CD4-positive, alpha-beta T cell (primary cell): ENCODE measurements around the gene ZNF444. TPM values are rescaled to one million over a fixed set of nuclear protein-coding genes. Genes with fewer than 3 reads are reported as not detected.

ENCODE experiments used
- ATAC-seq: fragments of 200-7000 bp; cut with Tn5 transposase; one replicate; pipeline ENCODE4 v1.10.0; 2022; ENCODE audit warnings: mild to moderate bottlenecking; ENCODE audit not compliant: poor library complexity
- CTCF ChIA-PET: fragments of 350-600 bp; sonication (Branson Sonifier 250); formaldehyde crosslinking; loops from one replicate; lab custom pipeline; 2021; ENCODE audit warnings: antibody characterized with exemption, inconsistent platforms; lab: Charles Lee
- POLR2A ChIA-PET: fragments of 350-600 bp; sonication (Branson Sonifier 250); formaldehyde crosslinking; loops from one replicate; lab custom pipeline; 2021; ENCODE audit warnings: antibody characterized with exemption, inconsistent platforms; lab: Charles Lee
- DNase-seq, 14 experiments: peaks; one replicate each; pipeline ENCODE4 v3.0.0-alpha.2; 2013 to 2020; ENCODE audit warnings: mixed read lengths in 2 of 14
- H3K27ac ChIP-seq, 2 donors: one replicate each; pipeline versions ENCODE4 v1.5.1 to v1.7.0; 2013; ENCODE audit warnings: low read length in 2 of 2, low read depth in 1 of 2, mild to moderate bottlenecking in 1 of 2
- H3K27me3 ChIP-seq, 2 experiments: 1 replicate in 1 of 2; 2 replicates in 1 of 2; pipeline versions ENCODE4 v1.6.1 to v1.7.0; 2013; ENCODE audit warnings: low read length in 2 of 2, control low read depth in 1 of 2, mild to moderate bottlenecking in 1 of 2, moderate library complexity in 1 of 2; ENCODE audit not compliant: insufficient read depth in 2 of 2, control insufficient read depth in 1 of 2
- H3K36me3 ChIP-seq: one replicate; pipeline ENCODE4 v1.6.1; 2013; ENCODE audit warnings: low read length, control low read depth; ENCODE audit not compliant: insufficient read depth
- H3K4me1 ChIP-seq: one replicate; pipeline ENCODE4 v1.6.1; 2013; ENCODE audit warnings: low read length, control low read depth; ENCODE audit not compliant: insufficient read depth
- H3K4me3 ChIP-seq: one replicate; pipeline ENCODE4 v1.5.1; 2013; ENCODE audit warnings: mild to moderate bottlenecking, low read length, moderate library complexity
- H3K9me3 ChIP-seq, 2 experiments: 1 replicate in 1 of 2; 2 replicates in 1 of 2; pipeline versions ENCODE4 v1.6.1 to v1.7.0; 2013; ENCODE audit warnings: low read length in 2 of 2, mild to moderate bottlenecking in 2 of 2, control low read depth in 1 of 2, moderate library complexity in 1 of 2; ENCODE audit not compliant: control insufficient read depth in 1 of 2, insufficient read depth in 1 of 2
- H3K27ac Mint-ChIP-seq: one replicate; pipeline ENCODE4 v1.8.0; 2020; ENCODE audit warnings: mixed read lengths
- H3K27me3 Mint-ChIP-seq: one replicate; pipeline ENCODE4 v1.8.0; 2021; ENCODE audit warnings: mixed read lengths
- H3K36me3 Mint-ChIP-seq: one replicate; pipeline ENCODE4 v1.8.0; 2021; ENCODE audit warnings: low read depth, mixed read lengths
- H3K4me1 Mint-ChIP-seq: one replicate; pipeline ENCODE4 v1.8.0; 2021; ENCODE audit warnings: low read depth, mixed read lengths
- H3K4me3 Mint-ChIP-seq: one replicate; pipeline ENCODE4 v1.8.0; 2020; ENCODE audit warnings: mild to moderate bottlenecking, mixed read lengths
- H3K9me3 Mint-ChIP-seq: one replicate; pipeline ENCODE4 v1.8.0; 2020; ENCODE audit warnings: mixed read lengths
- intact Hi-C, 2 experiments: fragments of 100-400 bp; cut with DNase I in 1 of 2; cut with micrococcal nuclease in 1 of 2; formaldehyde crosslinking; loops; one replicate each; pipeline versions ENCODE4 v1.15.1 to v1.9.0; 2023 to 2025; cut with DNase I, micrococcal nuclease
- total RNA-seq, 174 experiments: library from RNA in 2 of 174; stranded (reverse) in 2 of 174; gene quantifications; one replicate each; pipeline ENCODE4 v1.2.3 and lab custom pipeline; 2021 to 2026
- TF ChIP-seq, protein P1 (sequence below): fragments of 200-600 bp; IDR thresholded peaks from one replicate; pipeline ENCODE4 v1.8.0; 2022; ENCODE audit warnings: antibody characterized with exemption, mild to moderate bottlenecking

ZNF444 gene
- total RNA-seq, 2 experiments from 2014 or later, result 13.5 TPM

DNA sequence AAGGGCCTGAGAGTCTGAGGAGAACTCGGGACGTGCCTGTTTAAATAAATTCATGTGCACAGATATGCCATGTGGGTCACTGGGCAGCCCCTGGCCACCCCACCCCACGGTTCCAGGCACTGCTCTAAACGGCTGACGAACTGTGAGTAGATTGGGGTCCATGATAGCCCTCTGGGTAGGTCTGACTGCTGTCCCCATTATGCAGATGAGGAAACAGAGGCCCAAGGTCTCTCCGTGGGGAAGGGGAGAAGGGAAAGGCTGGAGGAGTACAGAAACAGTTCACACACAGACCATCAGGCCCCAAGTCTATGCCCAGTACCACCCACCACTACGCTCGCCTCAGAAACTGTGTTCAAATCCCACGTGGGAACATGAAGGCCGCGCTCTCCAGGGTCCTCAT is 34.1 kb upstream of the ZNF444 start:
- Mint-ChIP-seq H3K4me3 (no peak overlapping the region), H3K36me3 (peaks cover 9% of the 10 kb centered on the region), H3K4me1 (peaks cover 51% of the 10 kb centered on the region), H3K9me3 (no peaks in the 10 kb centered on the region), H3K27me3 (no peaks in the 10 kb centered on the region), H3K27ac (no peak overlapping the region)
- ATAC-seq (no peak), DNase-seq (no peak)
- H3K4me1 ChIP-seq, result peaks cover 59% of the 10 kb centered on the region
- H3K4me3 ChIP-seq, result no peak overlapping the region
- intact Hi-C loops, result loop anchor here in 1 of 2 experiments (5.0 kb wide), 1 partner anchor 35 kb away; the partner anchor contains the start of gene ZNF444
- H3K27me3 ChIP-seq, result no peaks in the 10 kb centered on the region
- peaks cover 21% of the 10 kb centered on the region for H3K36me3 ChIP-seq
- H3K9me3 ChIP-seq, result no peaks in the 10 kb centered on the region
- TF ChIP-seq, protein P1, sequence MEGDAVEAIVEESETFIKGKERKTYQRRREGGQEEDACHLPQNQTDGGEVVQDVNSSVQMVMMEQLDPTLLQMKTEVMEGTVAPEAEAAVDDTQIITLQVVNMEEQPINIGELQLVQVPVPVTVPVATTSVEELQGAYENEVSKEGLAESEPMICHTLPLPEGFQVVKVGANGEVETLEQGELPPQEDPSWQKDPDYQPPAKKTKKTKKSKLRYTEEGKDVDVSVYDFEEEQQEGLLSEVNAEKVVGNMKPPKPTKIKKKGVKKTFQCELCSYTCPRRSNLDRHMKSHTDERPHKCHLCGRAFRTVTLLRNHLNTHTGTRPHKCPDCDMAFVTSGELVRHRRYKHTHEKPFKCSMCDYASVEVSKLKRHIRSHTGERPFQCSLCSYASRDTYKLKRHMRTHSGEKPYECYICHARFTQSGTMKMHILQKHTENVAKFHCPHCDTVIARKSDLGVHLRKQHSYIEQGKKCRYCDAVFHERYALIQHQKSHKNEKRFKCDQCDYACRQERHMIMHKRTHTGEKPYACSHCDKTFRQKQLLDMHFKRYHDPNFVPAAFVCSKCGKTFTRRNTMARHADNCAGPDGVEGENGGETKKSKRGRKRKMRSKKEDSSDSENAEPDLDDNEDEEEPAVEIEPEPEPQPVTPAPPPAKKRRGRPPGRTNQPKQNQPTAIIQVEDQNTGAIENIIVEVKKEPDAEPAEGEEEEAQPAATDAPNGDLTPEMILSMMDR, result no peak
- ChIA-PET CTCF (no interaction called here), POLR2A (no interaction called here)
- H3K27ac ChIP-seq, result no peak overlapping the region

DNA sequence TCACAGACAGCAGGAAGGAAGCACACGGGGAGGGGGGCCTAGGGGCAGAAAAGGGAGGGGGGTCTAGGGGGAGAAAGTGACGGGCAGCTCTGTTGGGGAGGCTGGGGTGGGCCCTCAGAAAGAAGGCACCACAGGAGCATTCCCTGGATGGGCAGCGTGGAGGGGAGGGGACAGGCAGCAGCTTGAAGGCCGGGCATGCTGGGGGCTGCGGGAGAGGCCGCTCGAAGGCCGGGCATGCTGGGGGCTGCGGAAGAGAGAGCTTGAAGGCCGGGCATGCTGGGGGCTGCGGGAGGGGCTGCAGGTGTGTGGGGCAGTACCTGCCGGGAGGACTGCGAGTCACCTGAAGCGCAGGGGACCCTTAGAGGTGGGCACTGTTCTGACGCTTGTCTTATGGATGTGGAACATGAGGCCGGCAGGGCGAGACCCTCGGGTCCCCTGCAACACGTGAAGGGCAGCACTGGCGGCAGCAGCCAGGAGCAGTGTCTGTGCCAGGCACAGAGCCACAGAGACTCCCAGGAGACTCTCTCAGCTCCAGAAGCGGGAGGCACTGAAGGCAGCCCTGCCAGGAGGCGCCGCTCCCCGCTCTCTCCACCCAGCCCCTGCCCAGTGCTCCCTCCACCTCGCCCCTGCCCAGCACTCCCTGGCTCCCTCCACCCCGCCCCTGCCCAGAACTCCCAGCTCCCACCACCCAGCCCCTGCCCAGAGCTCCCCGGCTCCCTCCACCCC is 33.3 kb upstream of the ZNF444 start:
- Histone ChIP-seq H3K27ac (no peak overlapping the region), H3K36me3 (peaks cover 13% of the 10 kb centered on the region), H3K4me3 (no peak overlapping the region), H3K9me3 (no peaks in the 10 kb centered on the region), H3K27me3 (no peaks in the 10 kb centered on the region), H3K4me1 (peaks cover 66% of the 10 kb centered on the region)
- ATAC-seq (no peak), DNase-seq (no peak)
- H3K4me1 Mint-ChIP-seq, result peaks cover 59% of the 10 kb centered on the region
- peaks cover 9% of the 10 kb centered on the region for H3K36me3 Mint-ChIP-seq
- intact Hi-C loops, result loop anchor here in 1 of 2 experiments (5.0 kb wide), 1 partner anchor 35 kb away; the partner anchor contains the start of gene ZNF444
- H3K27me3 Mint-ChIP-seq, result no peaks in the 10 kb centered on the region
- POLR2A ChIA-PET, result no interaction called here
- H3K4me3 Mint-ChIP-seq, result no peak overlapping the region
- CTCF ChIA-PET, result no interaction called here
- TF ChIP-seq, protein P1, result no peak
- no peak overlapping the region for H3K27ac Mint-ChIP-seq
- H3K9me3 Mint-ChIP-seq, result no peaks in the 10 kb centered on the region

DNA sequence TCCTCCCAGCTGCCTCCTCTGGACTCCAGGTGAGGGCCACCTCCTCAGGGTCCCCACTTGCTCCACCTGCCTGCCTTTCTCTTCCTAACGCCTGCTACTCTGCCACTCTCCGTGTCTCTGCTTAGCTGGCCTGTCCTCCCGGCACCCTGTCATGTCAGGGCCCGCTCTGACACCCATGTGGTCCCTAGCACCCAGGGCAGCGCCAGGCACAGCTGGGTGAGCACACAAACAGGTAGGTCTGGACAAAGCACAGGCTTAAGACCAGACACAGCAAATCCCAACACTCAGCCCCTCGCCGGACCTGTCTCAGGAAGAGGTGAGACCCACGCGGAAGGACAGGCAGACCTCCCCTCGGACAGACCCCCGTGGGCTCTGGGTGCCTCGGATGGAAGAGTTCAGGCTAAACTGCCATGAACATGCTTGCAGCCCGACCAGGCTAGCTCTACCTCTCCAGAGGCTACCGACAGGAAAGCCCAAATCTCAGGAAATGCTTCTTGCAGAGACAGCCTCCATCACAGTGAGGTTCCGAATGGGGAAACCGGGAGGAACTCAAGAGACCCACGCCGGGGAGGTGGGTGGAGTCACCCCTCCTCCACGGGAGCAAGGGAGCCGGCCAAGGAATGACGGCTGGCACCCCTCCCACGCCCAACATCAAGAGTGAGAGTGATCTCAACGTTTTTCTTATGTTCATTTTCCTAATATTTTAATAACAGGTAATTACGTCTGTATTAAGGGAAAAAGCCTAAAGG is 32.5 kb upstream of the ZNF444 start:
- ChIA-PET CTCF (no interaction called here), POLR2A (no interaction called here)
- Histone ChIP-seq H3K4me1 (peaks cover 68% of the 10 kb centered on the region), H3K9me3 (no peaks in the 10 kb centered on the region), H3K27me3 (no peaks in the 10 kb centered on the region), H3K36me3 (peaks cover 6% of the 10 kb centered on the region), H3K4me3 (no peak overlapping the region), H3K27ac (no peak overlapping the region)
- H3K27me3 Mint-ChIP-seq, result no peaks in the 10 kb centered on the region
- no peaks in the 10 kb centered on the region for H3K9me3 Mint-ChIP-seq
- peaks cover 68% of the 10 kb centered on the region for H3K4me1 Mint-ChIP-seq
- ATAC-seq, result no peak
- no peak overlapping the region for H3K4me3 Mint-ChIP-seq
- intact Hi-C loops, result loop anchor here in 1 of 2 experiments (5.0 kb wide), 1 partner anchor 34 kb away; the partner anchor contains the start of gene ZNF444
- DNase-seq, result no peak
- TF ChIP-seq, protein P1, result no peak
- H3K36me3 Mint-ChIP-seq, result peaks cover 9% of the 10 kb centered on the region
- H3K27ac Mint-ChIP-seq, result no peak overlapping the region
